Thyroid gland (tissue), 4 donors: Measurements from ENCODE around the gene EGFR. TPM values are rescaled to one million over a fixed set of nuclear protein-coding genes. Genes with fewer than 3 reads are reported as not detected.
A peak's percentile ranks its signal among the peaks of the same experiment; 100 is the strongest.

Experiments
- DNase-seq, 2 donors: peaks; one replicate each; pipeline ENCODE4 v3.0.0-alpha.2; 2019
- H3K27ac ChIP-seq, 3 donors: fragments of 200-600 bp; sonication (generic); 1 replicate in 2 of 3; 2 replicates in 1 of 3; pipeline ENCODE4 v1.5.1; 2016 to 2019; ENCODE audit warnings: mild to moderate bottlenecking in 1 of 3, moderate library complexity in 1 of 3
- H3K27me3 ChIP-seq: fragments of 200-600 bp; sonication (generic); one replicate; pipeline ENCODE4 v1.5.1; 2019
- H3K36me3 ChIP-seq, 2 donors: fragments of 200-600 bp; sonication (generic); one replicate each; pipeline ENCODE4 v1.5.1; 2016 to 2019
- H3K4me1 ChIP-seq, 2 donors: fragments of 200-600 bp; sonication (generic); one replicate each; pipeline ENCODE4 v1.5.1; 2017 to 2019
- H3K4me3 ChIP-seq, 3 donors: fragments of 200-600 bp; sonication (generic); replicated peaks in 1 of 3; 1 replicate in 2 of 3; 2 replicates in 1 of 3; pipeline ENCODE4 v1.5.1; 2016; ENCODE audit warnings: mild to moderate bottlenecking in 1 of 3
- H3K9me3 ChIP-seq: fragments of 200-600 bp; sonication (generic); one replicate; pipeline ENCODE4 v1.5.1; 2017
- CTCF ChIP-seq, 6 experiments: fragments of 200-600 bp in 3 of 6; fragments of 450-650 bp in 3 of 6; sonication (generic) in 3 of 6; IDR thresholded peaks; one replicate each; pipeline ENCODE4 v1.5.1; 2016 to 2019; ENCODE audit warnings: antibody characterized with exemption in 6 of 6, mild to moderate bottlenecking in 2 of 6, inconsistent platforms in 1 of 6, moderate library complexity in 1 of 6
- POLR2A ChIP-seq, 2 donors: fragments of 450-650 bp; IDR thresholded peaks; one replicate each; pipeline ENCODE4 v1.6.1; 2017; ENCODE audit warnings: antibody characterized with exemption in 2 of 2, mild to moderate bottlenecking in 2 of 2, moderate library complexity in 1 of 2
- WGBS, 2 donors: methylation state at CpG; one replicate each; pipeline ENCODE4 v1.1.5; 2017; 5-methylcytosine and 5-hydroxymethylcytosine counted together
- intact Hi-C: fragments of 100-400 bp; cut with DNase I; formaldehyde crosslinking; loops from one replicate; pipeline ENCODE4 v1.15.1; 2023
- total RNA-seq, 4 donors: library from RNA; depleted of rRNA; stranded (reverse); fragments of >200 nt; gene quantifications; one replicate each; pipeline ENCODE4 v1.2.3, GENCODE V29; 2016

EGFR gene
- total RNA-seq, 4 donors from 2014 or later: 57.5 to 96.2 (median 84.7) TPM

- no peaks in the 10 kb centered on the region for H3K9me3 ChIP-seq
- TF ChIP-seq CTCF (IDR thresholded peaks at IDR 0.05) (no peak), POLR2A (IDR thresholded peaks at IDR 0.05) (no peak)
- H3K4me3 ChIP-seq: no peak overlapping the region
- intact Hi-C loops: no loop called here
- H3K27ac ChIP-seq: no peak overlapping the region
- H3K4me1 ChIP-seq: peaks cover 3 to 28% of the 10 kb centered on the region in 2 donors
- WGBS, 2 donors: 83 to 85% methylated on average over 14 of the region's 14 CpGs
- no peak for DNase-seq
- no peaks in the 10 kb centered on the region for H3K27me3 ChIP-seq
- H3K36me3 ChIP-seq: no peaks in the 10 kb centered on the region
Measured at GRCh38 chr7:55110282-55110992, 91.6 kb downstream of the EGFR start.

- DNase-seq: peak in 1 of 2 donors; percentile 37
- Histone ChIP-seq H3K4me1 (peaks cover 3 to 28% of the 10 kb centered on the region in 2 donors), H3K9me3 (no peaks in the 10 kb centered on the region), H3K27ac (no peak overlapping the region), H3K4me3 (no peak overlapping the region), H3K36me3 (no peaks in the 10 kb centered on the region), H3K27me3 (no peaks in the 10 kb centered on the region)
- intact Hi-C loops: no loop called here
- 61 to 67% methylated on average over 9 of the region's 9 CpGs for WGBS, 2 donors
- no peak for TF ChIP-seq POLR2A (IDR thresholded peaks at IDR 0.05)
- no peak for TF ChIP-seq CTCF (IDR thresholded peaks at IDR 0.05)
Measured at GRCh38 chr7:55110993-55111361, 92.2 kb downstream of the EGFR start.

GRCh38 chr7:55112056-55112455, 93.2 kb downstream of the EGFR start:
- intact Hi-C loops: no loop called here
- TF ChIP-seq CTCF (IDR thresholded peaks at IDR 0.05): no peak
- no peak for TF ChIP-seq POLR2A (IDR thresholded peaks at IDR 0.05)
- no peak overlapping the region for H3K27ac ChIP-seq
- DNase-seq: no peak
- no peaks in the 10 kb centered on the region for H3K9me3 ChIP-seq
- peaks cover 3 to 28% of the 10 kb centered on the region in 2 donors for H3K4me1 ChIP-seq
- H3K36me3 ChIP-seq: no peaks in the 10 kb centered on the region
- no peaks in the 10 kb centered on the region for H3K27me3 ChIP-seq
- WGBS, 2 donors: 96 to 97% methylated on average over 9 to 11 of the region's 11 CpGs
- H3K4me3 ChIP-seq: no peak overlapping the region

GRCh38 chr7:55113760-55114540, 95.1 kb downstream of the EGFR start:
- H3K4me1 ChIP-seq: peaks cover 3 to 26% of the 10 kb centered on the region in 2 donors
- 81 to 86% methylated on average over 3 of the region's 3 CpGs for WGBS, 2 donors
- no peak overlapping the region for H3K4me3 ChIP-seq
- H3K27me3 ChIP-seq: no peaks in the 10 kb centered on the region
- intact Hi-C loops: no loop called here
- no peak for DNase-seq
- H3K27ac ChIP-seq: no peak overlapping the region
- TF ChIP-seq POLR2A (IDR thresholded peaks at IDR 0.05) (no peak), CTCF (IDR thresholded peaks at IDR 0.05) (no peak)
- no peaks in the 10 kb centered on the region for H3K9me3 ChIP-seq
- H3K36me3 ChIP-seq: no peaks in the 10 kb centered on the region

- intact Hi-C loops: no loop called here
- 93% methylated on average over 7 of the region's 7 CpGs for WGBS, 2 donors
- no peaks in the 10 kb centered on the region for H3K9me3 ChIP-seq
- H3K27me3 ChIP-seq: no peaks in the 10 kb centered on the region
- TF ChIP-seq POLR2A (IDR thresholded peaks at IDR 0.05) (no peak), CTCF (IDR thresholded peaks at IDR 0.05) (no peak)
- H3K4me1 ChIP-seq: peaks cover 8 to 21% of the 10 kb centered on the region in 2 donors
- no peak overlapping the region for H3K4me3 ChIP-seq
- DNase-seq: no peak
- no peak overlapping the region for H3K27ac ChIP-seq
- H3K36me3 ChIP-seq: no peaks in the 10 kb centered on the region
Measured at GRCh38 chr7:55117286-55117685, 98.5 kb downstream of the EGFR start.
